Lower lobe of right lung (tissue), 2 donors: ENCODE data around the gene MDP1. TPM values are rescaled to one million over a fixed set of nuclear protein-coding genes. Genes with fewer than 3 reads are reported as not detected.

Experiments
- ATAC-seq, 2 donors: fragments of 200-7000 bp; cut with Tn5 transposase; one replicate each; pipeline ENCODE4 v1.9.1; 2020 to 2022; ENCODE audit warnings: mild to moderate bottlenecking in 2 of 2, moderate library complexity in 2 of 2
- DNase-seq: peaks from one replicate; pipeline ENCODE4 v3.0.0-alpha.2; 2020
- H3K27ac ChIP-seq: fragments of 200-600 bp; one replicate; pipeline ENCODE4 v1.8.0; 2022
- H3K27me3 ChIP-seq: fragments of 200-600 bp; one replicate; pipeline ENCODE4 v1.8.0; 2022; ENCODE audit warnings: low read depth
- H3K36me3 ChIP-seq: fragments of 200-600 bp; one replicate; pipeline ENCODE4 v1.8.0; 2022; ENCODE audit warnings: mild to moderate bottlenecking
- H3K4me1 ChIP-seq: fragments of 200-600 bp; one replicate; pipeline ENCODE4 v1.8.0; 2022
- H3K4me3 ChIP-seq: fragments of 200-600 bp; one replicate; pipeline ENCODE4 v1.8.0; 2022; ENCODE audit warnings: mild to moderate bottlenecking
- H3K9me3 ChIP-seq: fragments of 200-600 bp; one replicate; pipeline ENCODE4 v1.8.0; 2022
- intact Hi-C: fragments of 100-400 bp; cut with DNase I; formaldehyde crosslinking; loops from one replicate; pipeline ENCODE4 v1.11.0; 2022
- total RNA-seq: library from RNA; stranded (reverse); fragmentation: NEBNext Ultra II Directional; extraction: Animal tissue kit (Norgen Biotek cat#: 25700); gene quantifications from one replicate; pipeline ENCODE4 v1.2.1, GENCODE V29; 2021
- TF ChIP-seq, protein P1 (sequence below): fragments of 200-600 bp; IDR thresholded peaks from one replicate; pipeline ENCODE4 v1.8.0; 2022; ENCODE audit warnings: antibody characterized with exemption, mild to moderate bottlenecking
- donor health status: DM: no; HTN: yes; CAD: no; lungs with severe emphysema.

MDP1 gene
- total RNA-seq, 1 donor from 2014 or later = 13.3 TPM

DNA sequence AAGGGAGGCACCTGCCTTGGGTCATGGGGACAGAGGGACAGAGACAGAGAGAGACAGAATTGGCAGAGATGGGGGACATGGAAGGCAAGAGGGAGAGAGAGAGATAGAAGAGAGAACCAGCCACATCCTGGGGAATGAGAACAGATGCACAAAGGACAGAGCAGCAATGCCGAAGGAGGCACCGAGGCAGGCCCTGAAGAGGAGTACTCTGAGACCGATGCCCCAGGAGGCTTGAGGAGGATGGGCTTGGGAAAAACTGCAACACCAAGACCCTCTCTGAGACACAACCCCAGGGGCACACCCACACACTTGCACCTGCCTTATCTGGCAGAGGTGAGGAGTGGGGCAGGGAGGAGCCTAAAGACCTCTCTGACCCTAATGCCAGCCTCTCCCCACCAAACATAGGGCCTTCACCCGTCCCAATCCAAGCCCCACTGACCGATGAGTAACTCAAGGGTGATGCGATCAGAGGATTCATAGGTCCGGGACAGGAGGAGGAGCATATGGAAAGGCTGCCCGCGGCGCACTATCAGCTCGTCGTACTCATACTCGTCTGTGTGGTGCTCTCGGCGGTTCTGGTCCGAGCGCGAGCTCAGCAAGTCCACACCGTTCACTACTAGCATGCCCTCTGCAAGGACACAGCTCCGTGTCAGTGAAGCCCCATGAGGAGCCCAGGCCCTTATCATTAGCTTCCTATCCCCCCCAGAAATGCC, 45.5 kb upstream of the MDP1 start:
- intact Hi-C loops = no loop called here
- H3K4me1 ChIP-seq = peaks cover 12% of the 10 kb centered on the region
- H3K4me3 ChIP-seq = no peak overlapping the region
- no peaks in the 10 kb centered on the region for H3K9me3 ChIP-seq
- TF ChIP-seq, protein P1, sequence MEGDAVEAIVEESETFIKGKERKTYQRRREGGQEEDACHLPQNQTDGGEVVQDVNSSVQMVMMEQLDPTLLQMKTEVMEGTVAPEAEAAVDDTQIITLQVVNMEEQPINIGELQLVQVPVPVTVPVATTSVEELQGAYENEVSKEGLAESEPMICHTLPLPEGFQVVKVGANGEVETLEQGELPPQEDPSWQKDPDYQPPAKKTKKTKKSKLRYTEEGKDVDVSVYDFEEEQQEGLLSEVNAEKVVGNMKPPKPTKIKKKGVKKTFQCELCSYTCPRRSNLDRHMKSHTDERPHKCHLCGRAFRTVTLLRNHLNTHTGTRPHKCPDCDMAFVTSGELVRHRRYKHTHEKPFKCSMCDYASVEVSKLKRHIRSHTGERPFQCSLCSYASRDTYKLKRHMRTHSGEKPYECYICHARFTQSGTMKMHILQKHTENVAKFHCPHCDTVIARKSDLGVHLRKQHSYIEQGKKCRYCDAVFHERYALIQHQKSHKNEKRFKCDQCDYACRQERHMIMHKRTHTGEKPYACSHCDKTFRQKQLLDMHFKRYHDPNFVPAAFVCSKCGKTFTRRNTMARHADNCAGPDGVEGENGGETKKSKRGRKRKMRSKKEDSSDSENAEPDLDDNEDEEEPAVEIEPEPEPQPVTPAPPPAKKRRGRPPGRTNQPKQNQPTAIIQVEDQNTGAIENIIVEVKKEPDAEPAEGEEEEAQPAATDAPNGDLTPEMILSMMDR = no peak
- ATAC-seq (no peak), DNase-seq (peak; percentile 39)
- H3K27me3 ChIP-seq = no peaks in the 10 kb centered on the region
- peaks cover 25% of the 10 kb centered on the region for H3K36me3 ChIP-seq
- H3K27ac ChIP-seq = no peak overlapping the region

DNA sequence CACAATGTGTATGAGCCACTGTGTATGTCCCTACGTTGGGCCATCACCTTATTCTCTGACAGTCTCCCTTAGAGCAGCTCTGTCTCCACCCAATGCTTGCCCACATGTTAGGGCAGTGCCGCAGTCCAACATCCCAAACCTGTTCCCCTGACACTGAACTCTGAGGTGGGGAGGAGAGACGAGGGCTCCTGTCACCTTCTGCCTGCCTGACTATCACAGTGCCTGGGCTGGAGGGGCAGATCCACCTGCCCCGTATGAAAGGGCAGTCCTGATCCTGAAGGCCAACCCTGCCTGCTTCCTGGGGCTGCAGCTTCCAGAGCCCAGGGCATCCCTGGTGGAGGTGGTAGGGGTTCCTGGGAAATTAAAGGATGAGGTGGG, 44.9 kb upstream of the MDP1 start:
- TF ChIP-seq, protein P1 = no peak
- H3K27ac ChIP-seq = no peak overlapping the region
- no peaks in the 10 kb centered on the region for H3K9me3 ChIP-seq
- intact Hi-C loops = no loop called here
- no peak overlapping the region for H3K4me3 ChIP-seq
- DNase-seq = no peak
- no peak for ATAC-seq
- no peaks in the 10 kb centered on the region for H3K27me3 ChIP-seq
- H3K4me1 ChIP-seq = peaks cover 12% of the 10 kb centered on the region
- peaks cover 19% of the 10 kb centered on the region for H3K36me3 ChIP-seq

DNA sequence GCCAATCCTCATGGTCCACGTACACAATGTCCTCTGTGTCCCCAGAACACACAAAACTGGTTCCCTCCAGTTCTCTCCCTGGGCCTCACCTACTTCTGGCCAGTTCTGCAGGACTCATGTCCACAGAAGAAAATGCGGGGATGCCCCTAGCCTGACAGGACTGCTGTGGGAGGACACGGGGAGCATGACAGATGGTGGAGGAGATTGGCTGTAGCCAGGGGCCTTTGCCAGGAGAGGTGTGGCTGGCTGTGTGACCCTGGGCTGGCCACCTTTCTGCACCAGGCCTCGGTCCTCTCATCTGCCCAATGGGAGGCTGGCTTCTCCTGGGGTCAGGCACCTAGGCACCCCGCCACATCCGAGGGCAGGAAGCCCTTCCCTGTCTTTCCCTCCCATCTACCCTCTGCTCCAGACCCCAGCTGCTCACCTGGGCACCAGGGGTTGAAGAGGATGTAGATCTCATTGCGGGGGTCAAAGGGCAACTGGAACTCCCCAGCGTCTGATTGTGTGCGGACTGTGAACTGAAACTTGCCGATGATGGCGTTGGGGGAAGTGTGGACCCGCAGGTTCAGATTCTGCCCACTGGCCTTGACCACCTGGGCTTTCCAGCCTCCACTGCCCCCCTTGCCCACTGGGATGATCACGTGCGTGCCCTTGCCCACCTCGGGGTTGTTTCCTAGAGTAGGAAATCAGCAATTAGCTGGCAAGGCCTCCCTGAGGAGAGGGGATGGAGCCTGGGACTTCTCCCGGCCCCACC, 44.3 kb upstream of the MDP1 start:
- intact Hi-C loops = no loop called here
- H3K4me1 ChIP-seq = peaks cover 12% of the 10 kb centered on the region
- H3K27ac ChIP-seq = no peak overlapping the region
- peak; percentile 31 for DNase-seq
- peaks cover 18% of the 10 kb centered on the region for H3K36me3 ChIP-seq
- peak; percentile 22 to 51 for ATAC-seq
- H3K27me3 ChIP-seq = no peaks in the 10 kb centered on the region
- TF ChIP-seq, protein P1 = no peak
- no peak overlapping the region for H3K4me3 ChIP-seq
- H3K9me3 ChIP-seq = no peaks in the 10 kb centered on the region

DNA sequence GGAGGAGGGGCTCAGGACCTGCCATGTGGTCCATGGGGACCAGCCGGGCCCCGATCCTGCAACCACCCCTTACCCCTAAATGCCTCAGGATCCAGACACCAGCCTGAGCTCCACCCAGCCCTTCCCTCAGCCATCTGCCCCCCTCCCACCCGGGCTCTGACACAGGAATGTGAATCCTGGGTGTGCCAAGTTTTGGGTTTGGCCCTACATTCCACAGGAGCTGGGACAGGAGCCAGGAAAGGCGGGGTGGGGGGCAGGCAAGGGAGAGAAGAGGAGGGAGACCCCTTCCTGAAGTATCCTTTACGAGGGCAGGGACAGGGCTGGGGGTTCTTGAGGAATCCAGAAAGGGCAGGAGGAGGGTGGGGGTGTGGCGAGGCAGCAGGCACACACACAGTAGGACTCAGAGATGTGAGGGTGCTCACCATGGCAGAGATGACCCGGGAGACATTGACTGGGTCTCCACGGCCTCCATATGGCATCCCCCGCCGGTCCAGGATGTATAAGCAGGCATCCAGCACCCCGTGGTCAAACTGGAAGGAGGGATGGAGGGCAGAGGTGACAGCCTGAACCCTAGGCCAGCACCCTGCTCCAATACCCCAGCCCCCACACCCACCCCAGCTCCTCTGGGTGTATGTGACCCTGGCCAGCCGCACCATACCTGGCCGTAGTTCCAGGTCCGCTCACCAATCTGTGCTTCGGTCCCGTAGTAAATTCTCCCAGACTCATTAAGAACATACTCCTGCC, 43.6 kb upstream of the MDP1 start:
- Histone ChIP-seq H3K27me3 (no peaks in the 10 kb centered on the region), H3K36me3 (peaks cover 22% of the 10 kb centered on the region), H3K9me3 (no peaks in the 10 kb centered on the region), H3K4me3 (no peak overlapping the region), H3K4me1 (peaks cover 12% of the 10 kb centered on the region), H3K27ac (peak overlapping the region; percentile 58)
- ATAC-seq (peak; percentile 77 to 79), DNase-seq (peak; percentile 80)
- intact Hi-C loops = no loop called here
- TF ChIP-seq, protein P1 = no peak

DNA sequence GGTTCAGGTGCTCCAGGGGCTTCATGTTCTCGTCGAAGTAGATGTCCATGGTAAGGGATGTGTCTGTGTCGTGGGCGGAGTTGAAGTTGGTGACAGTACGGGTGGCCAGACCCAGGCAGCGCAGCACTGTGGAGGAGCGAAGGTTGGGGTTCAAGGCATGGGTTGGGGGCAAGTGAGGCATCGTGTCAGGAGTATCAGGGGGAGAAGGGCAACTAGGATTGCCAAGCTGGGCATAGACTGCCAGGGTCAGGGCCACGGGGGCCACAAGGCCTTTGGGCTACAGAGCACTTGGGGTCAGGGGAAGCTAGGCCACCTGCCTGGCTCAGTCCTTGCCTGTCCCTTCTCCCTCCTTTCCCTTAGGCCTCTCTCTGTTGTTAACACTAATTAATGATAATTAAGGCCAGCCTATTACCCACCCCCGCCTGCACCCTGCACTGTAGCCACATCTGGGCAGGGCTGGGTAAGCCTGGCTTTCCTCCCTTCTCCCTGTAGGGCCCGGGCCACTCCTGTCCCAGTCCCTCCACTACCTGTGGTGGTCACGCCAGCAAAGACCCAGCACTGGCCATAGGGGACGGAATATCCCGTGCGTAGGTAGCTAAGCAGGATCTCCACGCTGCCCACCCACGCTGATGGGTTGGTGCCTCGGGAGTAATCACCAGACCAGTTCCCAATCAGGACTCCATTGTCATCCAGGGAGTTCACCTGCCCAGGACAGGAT, 42.8 kb upstream of the MDP1 start:
- ATAC-seq (peak in 1 of 2 donors; percentile 1), DNase-seq (no peak)
- H3K4me3 ChIP-seq = no peak overlapping the region
- intact Hi-C loops = no loop called here
- H3K4me1 ChIP-seq = peaks cover 12% of the 10 kb centered on the region
- TF ChIP-seq, protein P1 = no peak
- no peaks in the 10 kb centered on the region for H3K9me3 ChIP-seq
- peak overlapping the region; percentile 58 for H3K27ac ChIP-seq
- no peaks in the 10 kb centered on the region for H3K27me3 ChIP-seq
- H3K36me3 ChIP-seq = peaks cover 17% of the 10 kb centered on the region
